GM19467 (cell line): Measurements from ENCODE around the gene TH.

Source experiments
- ATAC-seq: cut with Tn5 transposase; IDR thresholded peaks from one replicate; pipeline ENCODE4 v1.9.1; 2021; ENCODE audit warnings: mild to moderate bottlenecking, moderate library complexity; ENCODE audit not compliant: unreplicated experiment

TH gene

DNA sequence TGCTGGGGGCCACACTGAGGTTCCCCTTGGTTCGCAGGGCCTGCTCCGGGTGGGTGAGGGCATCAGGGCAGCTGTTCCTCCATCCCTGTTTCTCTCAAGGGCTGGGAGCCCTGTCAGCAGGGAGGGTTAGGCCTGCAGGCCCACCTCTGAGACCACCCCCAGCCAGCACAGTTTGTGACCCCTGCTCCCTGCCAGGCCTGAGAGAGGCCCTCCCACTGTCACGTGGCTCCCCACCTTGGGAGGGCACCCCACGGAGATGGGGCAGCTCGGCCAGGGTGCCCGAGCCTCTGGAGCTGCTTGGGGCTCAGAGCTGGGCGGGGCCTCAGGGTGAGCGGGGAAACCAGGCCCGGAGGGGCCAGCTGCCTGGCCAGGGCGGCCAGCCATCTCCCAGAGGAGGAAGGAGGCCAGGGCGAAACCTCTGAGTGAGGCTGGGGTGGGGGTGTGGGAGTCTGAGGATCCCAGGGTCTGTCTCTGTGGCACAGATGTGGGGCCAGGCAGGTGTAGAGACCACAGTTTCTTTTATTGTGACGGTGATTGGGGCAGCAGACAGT lies 8.1 kb downstream of the TH start:
- ATAC-seq = no peak

DNA sequence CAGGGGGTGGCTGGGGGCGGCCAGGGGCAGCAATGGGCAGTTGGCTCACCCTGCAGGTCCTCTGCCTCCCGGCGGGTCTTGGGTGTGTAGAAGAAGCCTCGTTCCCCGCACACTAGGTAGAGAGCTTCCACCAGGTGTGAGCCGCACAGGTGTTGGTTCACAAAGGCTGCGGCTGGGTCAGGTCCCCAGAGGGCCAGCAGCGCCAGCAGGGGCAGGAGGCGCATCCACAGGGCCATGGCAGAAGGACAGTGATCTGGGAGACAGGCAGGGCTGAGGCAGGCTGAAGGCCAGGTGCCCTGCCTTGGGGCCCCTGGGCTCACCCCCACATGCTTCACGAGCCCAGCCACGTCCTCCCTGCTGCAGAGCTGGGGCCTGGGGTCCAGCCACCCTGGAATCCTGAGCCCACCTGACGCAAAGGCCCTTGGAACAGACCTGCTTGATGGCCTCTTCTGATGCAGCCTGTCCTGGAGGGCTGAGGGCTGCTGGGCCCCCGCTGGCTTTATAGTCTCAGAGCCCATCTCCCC lies 10.8 kb downstream of the TH start, which contains the start of gene INS:
INS (minus strand) TSS at position 474 of the 524 bp plus-strand sequence; CDS start at position 236, 238 bp downstream.
- ATAC-seq = no peak

DNA sequence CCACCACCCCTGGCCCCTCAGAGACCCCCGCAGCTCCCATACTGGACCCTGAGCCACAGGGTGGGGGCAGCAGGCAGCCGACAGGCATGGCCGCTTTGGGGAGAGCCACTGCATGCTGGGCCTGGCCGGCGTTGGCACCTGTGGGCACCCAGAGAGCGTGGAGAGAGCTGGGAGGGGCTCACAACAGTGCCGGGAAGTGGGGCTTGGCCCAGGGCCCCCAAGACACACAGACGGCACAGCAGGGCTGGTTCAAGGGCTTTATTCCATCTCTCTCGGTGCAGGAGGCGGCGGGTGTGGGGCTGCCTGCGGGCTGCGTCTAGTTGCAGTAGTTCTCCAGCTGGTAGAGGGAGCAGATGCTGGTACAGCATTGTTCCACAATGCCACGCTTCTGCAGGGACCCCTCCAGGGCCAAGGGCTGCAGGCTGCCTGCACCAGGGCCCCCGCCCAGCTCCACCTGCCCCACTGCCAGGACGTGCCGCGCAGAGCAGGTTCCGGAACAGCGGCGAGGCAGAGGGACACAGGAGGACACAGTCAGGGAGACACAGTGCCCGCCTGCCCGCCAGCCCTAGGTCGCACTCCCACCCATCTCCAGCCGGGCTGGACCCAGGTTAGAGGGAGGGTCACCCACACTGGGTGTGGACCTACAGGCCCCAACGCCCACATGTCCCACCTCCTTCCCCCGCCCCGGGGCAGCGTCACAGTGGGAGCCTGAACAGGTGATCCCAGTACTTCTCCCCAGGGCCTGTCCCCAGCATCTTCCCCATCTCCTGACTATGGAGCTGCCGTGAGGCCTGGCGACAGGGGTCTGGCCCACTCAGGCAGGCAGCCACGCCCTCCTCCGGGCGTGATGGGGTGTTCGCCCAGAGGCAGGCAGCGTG lies 11.8 kb downstream of the TH start:
- no peak for ATAC-seq

DNA sequence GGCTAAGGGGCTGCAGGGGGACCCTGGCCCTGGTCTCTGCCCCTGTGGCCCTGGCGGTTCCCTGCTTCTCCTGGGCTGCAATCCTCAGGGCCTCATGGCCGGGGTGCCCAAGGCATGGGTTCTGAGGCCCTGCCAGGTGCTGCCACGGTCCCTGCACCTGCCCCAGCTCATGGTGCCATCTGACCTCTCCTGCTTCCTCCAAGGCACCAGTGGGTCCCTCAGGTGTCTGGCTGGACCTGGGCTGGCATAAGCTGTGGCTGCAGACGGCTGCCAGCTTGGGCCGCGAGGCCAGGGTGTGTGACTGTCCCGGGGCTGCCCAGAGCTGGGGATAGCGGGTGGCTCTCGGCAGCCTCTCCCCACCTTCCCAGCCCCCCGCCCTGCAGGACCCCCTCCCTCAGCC lies 12.6 kb downstream of the TH start:
- ATAC-seq = no peak

DNA sequence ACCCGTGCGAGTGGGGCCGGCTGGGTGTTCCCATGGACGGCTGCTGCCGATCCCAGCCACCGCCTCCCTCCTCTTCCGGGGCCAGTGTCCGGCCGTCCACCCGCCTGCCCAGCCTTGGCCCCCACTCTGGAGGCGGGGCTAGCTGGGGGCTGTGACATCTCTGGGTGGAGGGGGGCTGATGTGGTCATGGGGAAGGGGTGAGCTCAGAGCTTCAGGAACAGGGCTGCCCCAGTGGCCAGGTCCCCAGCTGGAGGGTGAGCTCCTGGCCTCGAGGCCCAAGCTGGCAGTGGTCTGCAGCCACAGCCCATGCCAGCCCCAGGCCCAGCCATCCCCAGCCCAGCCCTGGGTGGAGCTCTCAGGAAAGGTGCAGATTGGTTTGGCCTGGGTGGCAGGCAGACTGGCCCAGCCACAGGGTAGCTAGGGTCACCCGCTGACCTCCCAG lies 13.3 kb downstream of the TH start:
- no peak for ATAC-seq

DNA sequence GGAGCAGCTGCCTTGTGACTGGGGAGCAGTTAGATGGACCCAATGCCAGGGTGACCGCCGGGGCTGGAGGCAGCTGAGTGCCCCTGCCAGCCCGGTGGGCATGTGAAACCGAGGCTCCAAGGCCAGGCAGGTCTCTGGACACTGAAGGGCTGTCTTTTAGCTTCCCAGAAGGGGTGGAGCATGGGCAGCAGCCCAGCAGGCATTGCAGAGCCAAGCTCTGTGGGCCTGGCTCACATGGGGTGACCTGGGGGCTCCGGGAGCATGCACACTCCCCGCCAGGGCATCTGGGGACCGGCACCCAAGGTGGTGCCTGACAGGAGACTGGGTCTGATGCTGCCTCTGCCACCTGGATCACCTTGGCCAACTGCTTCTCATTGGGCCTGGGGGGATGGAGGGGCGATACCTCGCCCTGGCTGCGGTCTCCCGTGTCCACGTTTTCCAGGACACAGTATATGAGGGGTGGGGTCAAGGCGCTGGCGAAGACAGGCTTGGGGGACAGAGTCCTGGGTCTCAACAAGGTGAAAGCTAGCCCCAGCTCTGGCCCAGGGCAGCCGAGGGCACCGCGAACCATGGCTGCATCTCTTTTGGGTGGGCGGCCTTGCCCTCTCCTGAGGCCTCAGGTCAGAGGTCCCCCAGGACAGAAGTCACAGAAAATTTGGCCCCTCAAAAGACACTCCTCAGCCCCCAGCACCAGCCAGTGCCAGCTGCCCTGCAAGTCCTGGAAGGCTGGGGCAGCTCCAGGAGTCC lies 14.1 kb downstream of the TH start:
- no peak for ATAC-seq

DNA sequence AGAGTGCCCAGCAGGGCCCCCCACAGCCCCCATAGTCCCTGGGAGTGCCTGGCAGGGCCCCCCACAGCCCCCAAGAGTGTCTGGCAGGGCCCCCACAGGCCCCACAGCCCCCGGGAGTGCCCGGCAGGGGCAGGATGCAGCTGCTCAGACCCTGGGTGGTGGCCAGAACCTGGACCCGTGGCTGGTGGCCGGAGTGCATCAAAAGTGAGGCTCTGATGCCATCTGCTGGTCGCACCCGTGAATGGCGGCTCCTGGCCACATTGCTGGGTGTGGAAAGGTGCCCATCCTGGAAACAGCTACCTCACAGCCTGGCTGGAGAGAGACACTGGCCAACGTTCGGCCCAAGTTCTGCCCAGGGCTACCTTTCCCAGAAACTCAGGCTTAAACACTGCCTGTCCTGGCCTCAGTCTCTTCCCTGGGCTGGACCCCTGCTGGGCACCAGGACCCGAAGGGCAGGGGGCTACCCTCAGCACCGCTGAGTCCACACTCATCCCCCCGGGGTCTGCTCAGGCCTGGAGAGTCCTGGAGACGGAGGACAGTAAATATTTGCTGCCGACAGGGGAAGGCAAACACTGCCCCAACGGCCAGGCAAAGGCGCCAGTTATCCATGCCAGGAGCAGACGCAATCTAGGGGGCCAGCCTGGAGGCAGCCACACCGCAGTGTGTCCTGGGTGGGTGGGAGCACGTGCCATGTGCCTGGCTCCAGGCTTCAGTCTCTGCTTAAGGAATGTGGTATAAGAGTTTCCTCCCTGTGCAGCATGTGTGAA lies 15.0 kb downstream of the TH start:
- ATAC-seq = no peak

DNA sequence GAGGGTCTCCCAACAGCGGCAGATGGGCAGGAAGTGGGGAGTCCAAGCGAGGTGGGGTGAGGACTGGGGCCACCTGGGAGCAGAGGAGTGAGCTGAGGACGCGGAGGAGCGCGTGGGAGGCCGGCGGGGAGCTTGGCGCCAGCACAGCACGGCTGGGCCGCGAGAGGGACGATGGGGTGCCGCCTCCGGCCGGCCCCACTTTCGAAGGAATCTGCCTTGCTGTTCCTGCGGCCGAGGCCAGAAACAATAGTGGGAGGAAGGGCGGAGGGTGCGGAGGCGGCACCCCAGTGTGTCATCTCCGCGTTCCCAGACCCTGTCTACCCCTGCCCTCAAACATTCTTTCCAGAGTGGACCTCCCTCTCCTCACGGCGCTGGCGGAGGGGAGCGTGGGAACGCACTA lies 16.1 kb downstream of the TH start:
- no peak for ATAC-seq

DNA sequence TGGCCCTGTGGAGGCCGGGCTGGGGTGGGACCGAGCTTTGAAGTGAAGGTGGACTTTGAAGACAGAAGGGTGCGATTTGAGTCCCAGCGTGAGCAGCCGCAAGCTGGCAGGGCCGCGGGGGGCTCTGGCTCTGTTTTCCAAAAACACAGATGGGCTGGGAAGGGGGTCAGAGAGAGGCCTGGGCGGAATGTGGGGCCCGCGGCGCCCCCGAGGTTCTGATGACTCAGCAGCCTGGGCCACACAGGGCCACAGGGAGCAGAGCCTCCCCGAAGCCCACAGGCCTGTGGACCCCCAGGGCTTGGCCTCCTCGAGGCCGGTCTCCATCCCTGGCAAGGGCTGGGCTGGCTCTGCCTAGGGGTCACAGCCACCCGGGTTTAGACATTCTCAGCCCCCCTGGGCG lies 16.7 kb downstream of the TH start:
- no peak for ATAC-seq

DNA sequence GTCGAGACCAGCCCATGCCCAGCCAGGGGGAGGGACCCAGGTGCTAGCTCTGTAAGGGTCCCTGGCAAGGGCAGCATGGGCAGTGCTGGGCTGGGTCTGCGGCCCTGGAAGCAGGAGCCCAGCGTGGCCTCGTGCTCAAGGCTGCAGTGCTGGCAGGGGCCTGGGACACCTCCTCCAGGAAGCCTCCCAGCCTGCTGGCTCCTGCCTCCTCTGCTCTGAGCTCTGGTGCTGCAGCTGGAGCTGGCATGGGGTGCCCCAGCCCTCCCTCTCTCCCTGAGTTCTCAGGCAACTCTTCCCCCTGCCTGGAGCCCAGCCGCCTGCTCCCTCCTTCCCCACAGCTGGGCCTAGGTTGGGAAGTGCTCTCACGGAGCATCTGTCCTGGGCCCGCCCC lies 17.4 kb downstream of the TH start:
- ATAC-seq = no peak

DNA sequence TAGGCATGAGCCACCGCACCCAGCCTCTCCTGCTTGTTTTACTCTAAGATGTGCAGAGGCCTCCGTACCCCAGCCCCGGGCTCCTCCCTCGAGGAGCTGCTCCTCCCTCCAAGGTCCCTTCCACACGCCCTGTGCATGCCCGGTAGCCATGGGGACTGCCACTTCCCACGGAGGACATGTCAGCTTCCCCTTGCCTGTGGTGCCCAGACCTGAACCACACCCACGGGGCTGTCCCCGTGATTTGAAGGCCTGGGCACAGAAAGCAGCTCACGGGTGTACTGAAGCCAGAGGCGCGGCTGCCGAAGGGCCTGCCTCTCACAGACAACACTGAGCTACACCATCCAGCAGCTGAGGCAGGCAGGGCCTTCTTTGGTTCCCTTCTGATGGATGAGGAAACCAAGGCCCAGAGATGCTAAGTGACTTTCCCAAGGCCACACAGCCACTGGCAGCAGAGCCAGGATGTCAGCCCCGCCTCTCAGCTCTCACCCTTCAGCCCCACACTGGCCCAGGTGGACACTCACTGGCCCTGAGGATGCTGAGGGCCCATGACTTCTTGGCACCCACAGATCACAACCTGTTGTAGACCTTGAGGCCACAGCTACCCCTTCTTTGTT lies 17.9 kb downstream of the TH start:
- no peak for ATAC-seq

DNA sequence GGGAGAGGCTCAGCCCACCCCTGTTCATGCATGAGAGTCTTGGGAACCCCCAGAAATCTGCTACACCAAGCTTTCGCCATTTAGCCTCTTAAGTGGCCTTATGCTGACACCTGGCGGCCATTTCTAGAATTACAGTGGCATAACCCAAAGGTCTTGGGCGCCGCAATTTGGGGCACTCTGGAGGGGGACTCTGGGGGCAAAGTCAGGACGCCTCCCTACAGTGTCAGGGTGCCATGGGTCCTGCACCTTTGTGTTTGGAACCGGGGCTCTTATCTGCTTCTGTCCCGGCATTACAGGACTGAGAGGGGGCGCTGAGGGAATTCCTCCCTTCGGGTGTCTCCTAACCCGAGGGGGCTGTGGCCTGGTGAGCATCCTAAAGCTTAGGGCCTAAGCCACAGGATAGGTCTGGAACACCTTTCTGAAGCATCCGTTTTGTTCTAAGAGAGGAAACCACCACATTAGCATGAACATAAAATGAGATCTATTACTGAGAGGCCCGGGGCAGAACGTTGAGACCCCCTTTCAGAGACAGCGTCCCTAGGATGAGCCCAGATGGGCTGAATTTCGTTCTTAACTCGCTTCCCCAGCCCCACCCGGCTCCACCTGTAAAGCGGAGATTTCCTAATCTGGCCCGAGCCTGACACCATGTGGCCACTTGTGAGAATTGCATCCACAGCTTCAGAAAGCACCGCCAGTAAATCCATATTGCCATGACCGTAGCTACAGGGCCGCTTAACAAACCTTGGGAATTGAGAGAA lies 19.9 kb downstream of the TH start:
- no peak for ATAC-seq

DNA sequence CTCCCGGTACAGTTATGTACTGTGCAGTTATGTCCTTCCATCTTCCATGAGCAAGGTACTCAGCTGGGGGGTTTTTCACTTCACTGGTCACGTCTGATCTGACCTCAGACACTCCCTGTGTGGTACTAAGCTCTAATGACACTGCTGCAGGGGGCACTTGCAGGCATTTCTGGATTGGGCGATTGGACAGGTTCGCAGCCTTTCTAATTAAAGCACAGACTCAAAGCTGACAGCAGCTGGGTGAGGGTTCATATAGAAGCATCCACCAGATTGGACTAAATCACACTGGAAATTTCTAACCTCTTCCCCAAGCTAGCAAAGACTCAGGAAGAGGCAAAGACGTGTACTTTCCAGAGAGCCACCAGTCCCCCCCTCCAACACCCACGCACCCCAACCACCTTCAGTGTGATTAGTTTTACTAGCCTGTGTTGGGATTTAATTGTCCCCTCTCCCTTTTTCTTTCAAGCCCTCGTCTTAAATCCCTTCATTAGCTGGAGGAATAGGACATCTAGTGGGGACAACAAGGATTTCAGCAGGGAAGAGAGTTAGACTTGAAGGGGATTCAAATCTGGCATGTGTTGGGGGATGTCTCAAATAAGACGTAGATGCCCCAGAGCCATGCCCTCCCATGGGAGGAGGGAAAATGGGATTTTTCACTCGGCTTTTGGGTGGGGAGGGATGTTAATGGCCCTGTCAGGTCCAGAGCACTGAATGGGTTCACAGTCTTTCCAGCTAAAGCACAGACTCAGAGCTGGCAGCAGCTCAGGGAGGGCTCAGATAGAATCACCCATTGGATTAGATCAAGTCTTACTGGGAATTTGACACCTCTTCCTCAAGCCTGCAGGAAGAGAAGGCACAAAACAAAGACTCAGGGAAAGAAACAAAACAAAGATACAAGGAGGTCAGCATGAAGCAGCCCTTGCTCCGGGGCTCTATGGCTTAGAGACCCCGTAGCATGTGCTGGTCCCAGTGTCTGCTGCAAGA lies 21.5 kb downstream of the TH start:
- ATAC-seq = no peak

DNA sequence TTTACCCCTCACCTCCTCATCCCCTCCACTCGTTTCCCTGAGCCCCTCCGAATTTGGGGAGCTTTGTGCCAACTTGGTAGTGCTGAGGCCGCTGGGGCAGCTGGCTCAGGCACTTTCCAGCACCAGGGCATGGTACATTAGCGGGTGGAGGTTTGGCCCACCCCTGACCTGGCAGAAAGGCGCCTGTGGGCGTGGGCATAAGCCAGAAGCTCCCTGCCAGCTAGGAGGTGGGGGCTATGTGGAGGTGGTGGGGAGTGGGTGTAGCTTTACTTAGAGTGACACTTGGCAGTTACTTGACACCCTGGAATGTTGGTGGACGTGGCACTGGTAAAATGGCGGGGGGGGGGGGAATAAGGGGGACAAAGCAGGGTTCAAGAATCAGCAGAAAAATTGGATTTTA lies 22.2 kb downstream of the TH start:
- ATAC-seq = no peak

DNA sequence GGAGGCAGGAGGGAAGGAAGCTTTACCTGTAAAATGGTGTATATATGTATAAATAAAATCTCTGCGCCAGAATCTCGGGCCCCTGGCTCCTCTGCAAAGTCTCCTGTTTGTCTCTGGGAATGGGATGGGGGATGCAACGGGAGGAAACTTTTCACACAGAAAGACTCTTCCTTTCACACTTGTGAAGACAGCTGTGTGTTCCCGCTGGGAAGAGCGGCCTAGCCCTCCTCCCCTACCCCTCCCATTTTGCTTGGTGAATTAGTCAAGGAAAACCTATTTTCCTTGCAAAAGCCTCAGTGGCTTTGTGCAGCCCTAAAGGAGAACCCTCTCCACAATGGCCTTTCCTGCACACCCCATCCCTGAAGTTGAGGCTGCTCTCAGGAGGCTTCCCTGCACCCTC lies 23.0 kb downstream of the TH start:
- no peak for ATAC-seq

DNA sequence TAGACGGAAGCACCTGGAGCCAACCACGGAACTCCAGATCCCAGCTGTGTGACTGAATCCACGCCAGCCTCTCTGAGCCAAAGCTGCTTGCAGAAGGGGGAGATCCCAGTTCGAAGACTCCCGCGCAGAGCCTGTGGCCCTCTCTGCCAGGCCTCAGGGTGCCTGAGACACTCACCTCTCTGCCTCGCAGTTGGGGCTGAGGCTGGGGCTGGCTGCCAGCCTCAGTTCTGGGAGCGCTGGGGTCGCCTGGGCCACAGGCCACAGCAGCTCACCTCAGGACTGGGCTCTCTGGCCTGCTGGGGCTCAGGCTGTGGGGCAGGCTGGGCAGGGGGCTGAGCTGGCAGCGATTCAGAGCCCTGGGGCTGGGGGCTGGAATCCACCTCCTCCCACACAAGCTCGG lies 24.2 kb downstream of the TH start:
- no peak for ATAC-seq

DNA sequence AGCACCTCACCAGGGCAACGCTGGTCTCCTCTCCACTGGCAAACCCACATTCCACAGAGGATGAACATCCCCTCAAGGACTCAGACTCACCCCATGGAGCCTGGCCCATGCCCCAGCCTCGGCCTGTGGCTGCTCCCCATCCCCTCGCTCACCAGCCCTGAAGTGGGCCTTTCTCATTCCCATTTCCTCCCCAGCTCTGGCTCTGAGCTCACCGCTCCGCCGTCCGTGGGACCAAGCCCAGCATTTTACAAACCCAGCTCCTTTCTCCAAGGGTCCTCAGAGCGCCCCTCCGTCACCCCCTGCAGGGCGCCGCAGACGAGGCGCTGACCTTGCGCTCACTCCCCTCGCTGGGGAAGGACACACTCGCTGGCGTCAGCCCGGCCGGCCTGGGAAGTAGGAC lies 25.6 kb downstream of the TH start:
- no peak for ATAC-seq

DNA sequence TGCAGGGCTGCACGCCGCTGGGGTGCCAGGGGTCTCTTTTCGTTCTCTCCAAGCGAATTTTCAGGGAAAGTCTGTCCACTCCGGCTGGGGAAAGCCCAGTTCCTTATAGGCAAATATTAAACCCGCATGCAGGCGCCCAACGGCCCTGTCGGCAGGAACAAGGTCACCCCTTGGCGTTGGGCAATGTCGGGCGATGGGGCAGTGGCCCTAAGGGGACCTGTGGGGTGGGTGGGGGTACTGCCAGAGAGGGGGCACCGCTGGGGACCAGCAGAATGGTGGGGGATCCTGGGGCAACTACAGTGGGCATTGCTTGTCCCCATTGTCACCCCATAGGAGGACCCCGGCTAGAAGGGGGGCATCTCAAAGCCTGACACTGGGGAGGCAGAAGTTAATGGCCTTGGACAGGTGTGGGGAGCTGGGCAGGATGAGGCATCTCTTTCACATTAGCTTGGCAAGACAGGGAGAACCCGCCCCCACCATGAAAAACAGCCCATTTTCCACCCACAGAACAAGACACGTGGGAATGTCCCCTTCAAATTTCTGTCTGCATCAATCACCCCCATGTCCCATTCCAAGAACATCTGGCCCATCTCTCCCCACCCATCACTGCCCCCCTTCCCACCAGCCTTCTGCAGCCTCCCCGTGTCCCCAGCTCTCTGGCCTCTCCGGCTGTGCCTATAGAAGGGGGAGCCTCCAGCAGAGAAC lies 26.9 kb downstream of the TH start:
- ATAC-seq = no peak
